Measurements from ENCODE around the gene SOX14.

- TF ChIP-seq, protein P1, sequence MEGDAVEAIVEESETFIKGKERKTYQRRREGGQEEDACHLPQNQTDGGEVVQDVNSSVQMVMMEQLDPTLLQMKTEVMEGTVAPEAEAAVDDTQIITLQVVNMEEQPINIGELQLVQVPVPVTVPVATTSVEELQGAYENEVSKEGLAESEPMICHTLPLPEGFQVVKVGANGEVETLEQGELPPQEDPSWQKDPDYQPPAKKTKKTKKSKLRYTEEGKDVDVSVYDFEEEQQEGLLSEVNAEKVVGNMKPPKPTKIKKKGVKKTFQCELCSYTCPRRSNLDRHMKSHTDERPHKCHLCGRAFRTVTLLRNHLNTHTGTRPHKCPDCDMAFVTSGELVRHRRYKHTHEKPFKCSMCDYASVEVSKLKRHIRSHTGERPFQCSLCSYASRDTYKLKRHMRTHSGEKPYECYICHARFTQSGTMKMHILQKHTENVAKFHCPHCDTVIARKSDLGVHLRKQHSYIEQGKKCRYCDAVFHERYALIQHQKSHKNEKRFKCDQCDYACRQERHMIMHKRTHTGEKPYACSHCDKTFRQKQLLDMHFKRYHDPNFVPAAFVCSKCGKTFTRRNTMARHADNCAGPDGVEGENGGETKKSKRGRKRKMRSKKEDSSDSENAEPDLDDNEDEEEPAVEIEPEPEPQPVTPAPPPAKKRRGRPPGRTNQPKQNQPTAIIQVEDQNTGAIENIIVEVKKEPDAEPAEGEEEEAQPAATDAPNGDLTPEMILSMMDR (IDR thresholded peaks at IDR 0.05 in 4 of 5, conservative IDR thresholded peaks at IDR 0.05 in 1 of 5), result no peak
- TF ChIP-seq POLR2A (IDR thresholded peaks at IDR 0.05), result no peak
These were observed 39.9 kb upstream of the SOX14 start for GRCh38 chr3:137724240-137724639.
